HFFc6 (cell line): ENCODE measurements around the gene PRODH. TPM values are rescaled to one million over a fixed set of nuclear protein-coding genes. Genes with fewer than 3 reads are reported as not detected.

Experiments
- DNase-seq: peaks from one replicate; pipeline ENCODE4 v3.0.0-alpha.2; 2018
- H3K27ac Mint-ChIP-seq: 2 replicates; pipeline ENCODE4 v1.8.0; 2020; ENCODE audit warnings: mild to moderate bottlenecking, mixed read lengths
- H3K27me3 Mint-ChIP-seq: 2 replicates; pipeline ENCODE4 v1.8.0; 2021; ENCODE audit warnings: mild to moderate bottlenecking, moderate library complexity, mixed read lengths; ENCODE audit not compliant: insufficient read depth
- H3K36me3 Mint-ChIP-seq: 2 replicates; pipeline ENCODE4 v1.8.0; 2021; ENCODE audit warnings: low read depth, mixed read lengths
- H3K4me1 Mint-ChIP-seq: 2 replicates; pipeline ENCODE4 v1.8.0; 2020; ENCODE audit warnings: low read depth, mixed read lengths
- H3K4me3 Mint-ChIP-seq: 2 replicates; pipeline ENCODE4 v1.8.0; 2020; ENCODE audit warnings: mild to moderate bottlenecking, moderate library complexity, mixed read lengths
- H3K9me3 Mint-ChIP-seq: 2 replicates; pipeline ENCODE4 v1.8.0; 2020; ENCODE audit warnings: mild to moderate bottlenecking, mixed read lengths
- long read RNA-seq: library from polyadenylated mRNA; unstranded; transcript quantifications from one replicate; pipeline ENCODE4 v2.0.0, GENCODE V29; 2019
- total RNA-seq, 6 experiments: library from RNA; stranded (reverse); fragmentation: NEBNext Ultra II Directional; extraction: Animal tissue kit (Norgen Biotek cat#: 25700); gene quantifications; 2 replicates in 1 of 6; 3 replicates in 5 of 6; pipeline ENCODE4 v1.2.3, GENCODE V29; 2021
- TF ChIP-seq, protein P1 (sequence below): fragments of 200-600 bp; sonication (generic); IDR thresholded peaks from 2 replicates; pipeline ENCODE4 v1.5.0; 2021; ENCODE audit warnings: antibody characterized with exemption, mild to moderate bottlenecking

Gene PRODH, protein sequence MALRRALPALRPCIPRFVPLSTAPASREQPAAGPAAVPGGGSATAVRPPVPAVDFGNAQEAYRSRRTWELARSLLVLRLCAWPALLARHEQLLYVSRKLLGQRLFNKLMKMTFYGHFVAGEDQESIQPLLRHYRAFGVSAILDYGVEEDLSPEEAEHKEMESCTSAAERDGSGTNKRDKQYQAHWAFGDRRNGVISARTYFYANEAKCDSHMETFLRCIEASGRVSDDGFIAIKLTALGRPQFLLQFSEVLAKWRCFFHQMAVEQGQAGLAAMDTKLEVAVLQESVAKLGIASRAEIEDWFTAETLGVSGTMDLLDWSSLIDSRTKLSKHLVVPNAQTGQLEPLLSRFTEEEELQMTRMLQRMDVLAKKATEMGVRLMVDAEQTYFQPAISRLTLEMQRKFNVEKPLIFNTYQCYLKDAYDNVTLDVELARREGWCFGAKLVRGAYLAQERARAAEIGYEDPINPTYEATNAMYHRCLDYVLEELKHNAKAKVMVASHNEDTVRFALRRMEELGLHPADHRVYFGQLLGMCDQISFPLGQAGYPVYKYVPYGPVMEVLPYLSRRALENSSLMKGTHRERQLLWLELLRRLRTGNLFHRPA
- total RNA-seq, result not detected
- long read RNA-seq, result 0 reads

GRCh38 chr22:18935889-18936529 is at the start of gene PRODH:
TSS of gene PRODH (minus strand) at chr22:18936293. CDS start at chr22:18936287, 6 bp downstream.
- no peaks in the 10 kb centered on the region for H3K36me3 Mint-ChIP-seq
- no peaks in the 10 kb centered on the region for H3K4me1 Mint-ChIP-seq

DNA sequence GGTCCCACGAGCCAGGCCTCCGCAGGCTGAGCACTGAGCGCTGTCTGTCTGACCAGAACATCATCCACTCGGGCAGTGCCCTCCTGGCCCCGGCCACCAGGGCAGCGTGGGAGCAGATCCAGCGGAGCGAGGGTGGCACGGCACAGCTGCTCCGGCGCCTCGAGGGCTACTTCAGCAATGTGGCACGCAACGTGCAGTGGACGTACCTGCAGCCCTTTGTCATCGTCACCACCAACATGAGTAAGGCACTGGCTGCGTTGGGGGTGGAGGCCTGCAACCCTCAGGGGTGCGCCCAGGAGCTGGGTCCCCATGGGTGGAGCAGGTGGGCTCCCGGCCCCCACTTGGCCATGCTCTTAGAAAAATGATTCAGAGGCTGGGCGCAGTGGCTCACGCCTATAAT is 49.7 kb upstream of the PRODH start:
- Mint-ChIP-seq H3K9me3 (peaks cover 9% of the 10 kb centered on the region), H3K27me3 (peaks cover 29% of the 10 kb centered on the region), H3K27ac (no peak overlapping the region), H3K36me3 (no peaks in the 10 kb centered on the region), H3K4me1 (no peaks in the 10 kb centered on the region), H3K4me3 (no peak overlapping the region)
- TF ChIP-seq, protein P1, sequence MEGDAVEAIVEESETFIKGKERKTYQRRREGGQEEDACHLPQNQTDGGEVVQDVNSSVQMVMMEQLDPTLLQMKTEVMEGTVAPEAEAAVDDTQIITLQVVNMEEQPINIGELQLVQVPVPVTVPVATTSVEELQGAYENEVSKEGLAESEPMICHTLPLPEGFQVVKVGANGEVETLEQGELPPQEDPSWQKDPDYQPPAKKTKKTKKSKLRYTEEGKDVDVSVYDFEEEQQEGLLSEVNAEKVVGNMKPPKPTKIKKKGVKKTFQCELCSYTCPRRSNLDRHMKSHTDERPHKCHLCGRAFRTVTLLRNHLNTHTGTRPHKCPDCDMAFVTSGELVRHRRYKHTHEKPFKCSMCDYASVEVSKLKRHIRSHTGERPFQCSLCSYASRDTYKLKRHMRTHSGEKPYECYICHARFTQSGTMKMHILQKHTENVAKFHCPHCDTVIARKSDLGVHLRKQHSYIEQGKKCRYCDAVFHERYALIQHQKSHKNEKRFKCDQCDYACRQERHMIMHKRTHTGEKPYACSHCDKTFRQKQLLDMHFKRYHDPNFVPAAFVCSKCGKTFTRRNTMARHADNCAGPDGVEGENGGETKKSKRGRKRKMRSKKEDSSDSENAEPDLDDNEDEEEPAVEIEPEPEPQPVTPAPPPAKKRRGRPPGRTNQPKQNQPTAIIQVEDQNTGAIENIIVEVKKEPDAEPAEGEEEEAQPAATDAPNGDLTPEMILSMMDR, result no peak
- no peak for DNase-seq

More at GRCh38 chr22:18935889-18936529, at the start of gene PRODH:
- Mint-ChIP-seq H3K4me3 (no peak within 1 kb of the TSS), H3K27me3 (no peaks in the 10 kb centered on the region), H3K27ac (no peak within 1 kb of the TSS), H3K9me3 (no peaks in the 10 kb centered on the region)
- TF ChIP-seq, protein P1, result no peak
- DNase-seq, result no peak

GRCh38 chr22:18984564-18984963 is 48.5 kb upstream of the PRODH start:
- Mint-ChIP-seq H3K36me3 (no peaks in the 10 kb centered on the region), H3K4me3 (no peak overlapping the region), H3K9me3 (peaks cover 17% of the 10 kb centered on the region), H3K27ac (no peak overlapping the region), H3K4me1 (no peaks in the 10 kb centered on the region), H3K27me3 (peaks cover 24% of the 10 kb centered on the region)
- DNase-seq, result no peak
- TF ChIP-seq, protein P1, result no peak

GRCh38 chr22:18983120-18983651 is 47.1 kb upstream of the PRODH start:
- no peaks in the 10 kb centered on the region for H3K36me3 Mint-ChIP-seq
- no peak overlapping the region for H3K27ac Mint-ChIP-seq
- no peak overlapping the region for H3K4me3 Mint-ChIP-seq
- peaks cover 17% of the 10 kb centered on the region for H3K27me3 Mint-ChIP-seq
- H3K9me3 Mint-ChIP-seq, result peaks cover 17% of the 10 kb centered on the region
- TF ChIP-seq, protein P1, result no peak
- H3K4me1 Mint-ChIP-seq, result no peaks in the 10 kb centered on the region
- no peak for DNase-seq

- H3K27me3 Mint-ChIP-seq, result peaks cover 17% of the 10 kb centered on the region
- no peak overlapping the region for H3K27ac Mint-ChIP-seq
- TF ChIP-seq, protein P1, result no peak
- no peak for DNase-seq
- no peaks in the 10 kb centered on the region for H3K4me1 Mint-ChIP-seq
- peaks cover 17% of the 10 kb centered on the region for H3K9me3 Mint-ChIP-seq
- H3K36me3 Mint-ChIP-seq, result no peaks in the 10 kb centered on the region
- no peak overlapping the region for H3K4me3 Mint-ChIP-seq
Measured at GRCh38 chr22:18980829-18981228, 44.7 kb upstream of the PRODH start.
